HG03575 (cell line): ENCODE results near the gene FRMD4A.
"Not testable (repeated sequence)": the region's sequence is repeated elsewhere in the genome, so short reads cannot be mapped to it uniquely, and the experiment has no call there.

Experiments used
- ATAC-seq: cut with Tn5 transposase; IDR thresholded peaks from one replicate; pipeline ENCODE4 v1.9.1; 2021; ENCODE audit not compliant: unreplicated experiment, insufficient number of reproducible peaks, low FRiP score; ENCODE audit errors: extremely low read depth

The FRMD4A gene

GRCh38 chr10:14089556-14090292, 241.0 kb downstream of the FRMD4A start:
- no peak for ATAC-seq

- no peak for ATAC-seq
Observed at GRCh38 chr10:14087566-14087965, 243.2 kb downstream of the FRMD4A start.

- no peak for ATAC-seq
Observed at GRCh38 chr10:14086596-14086995, 244.1 kb downstream of the FRMD4A start.

DNA sequence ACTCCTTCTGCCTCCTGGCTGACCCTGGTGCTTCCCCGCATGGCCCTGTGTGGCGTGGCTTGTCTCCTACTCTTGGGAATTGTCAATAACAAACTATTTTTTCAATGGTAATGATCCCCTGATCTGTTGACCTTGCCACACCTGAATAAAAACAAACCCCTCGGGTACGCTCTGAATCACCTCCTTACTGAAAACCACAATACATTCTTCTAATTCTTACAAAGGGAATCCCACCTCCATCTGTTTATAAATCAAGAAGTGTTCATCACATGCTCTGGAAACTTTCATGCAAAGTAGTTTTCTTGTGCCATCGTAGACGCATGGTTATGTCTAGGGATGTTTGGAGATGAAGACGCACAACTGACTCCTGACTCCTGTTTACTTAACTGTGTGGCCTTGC, 245.8 kb downstream of the FRMD4A start:
- ATAC-seq = no peak

DNA sequence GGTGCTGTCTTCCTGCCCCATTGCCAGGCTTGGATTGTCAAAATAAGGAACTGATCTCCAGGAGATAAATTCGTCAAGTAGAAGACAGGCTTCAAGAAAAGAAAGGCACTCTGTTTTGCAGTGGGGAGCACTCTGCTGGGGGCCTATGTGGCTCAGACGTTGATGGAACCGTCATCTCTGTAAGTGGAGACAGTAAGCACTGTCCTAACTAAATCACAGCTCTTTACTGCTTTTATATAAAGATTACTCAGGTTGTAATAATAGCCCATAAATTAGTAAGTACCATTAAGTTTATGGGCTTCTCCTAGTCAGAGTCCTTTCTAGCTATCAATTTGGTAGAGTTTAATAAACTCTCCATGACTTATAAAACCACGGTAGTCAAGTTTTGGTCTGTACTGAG, 249.9 kb downstream of the FRMD4A start:
- no peak for ATAC-seq

DNA sequence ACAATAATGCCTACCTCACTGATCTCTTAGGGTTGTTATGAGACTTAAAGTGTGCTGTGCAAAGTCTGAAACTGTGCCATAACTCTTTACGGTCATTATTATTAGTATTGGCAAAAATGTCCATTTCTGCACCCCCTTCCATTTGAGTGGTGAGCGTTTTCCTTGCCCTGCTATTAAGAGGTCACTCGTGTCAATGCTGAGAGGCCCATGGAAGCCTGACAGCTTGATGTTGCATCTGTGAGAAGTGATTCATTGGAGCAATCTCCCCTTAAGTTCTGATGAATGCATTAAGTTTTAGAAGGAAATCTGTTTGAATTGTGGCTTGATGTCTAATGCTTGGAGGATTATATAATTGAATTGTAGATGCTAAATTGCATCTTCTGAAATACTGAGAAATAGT, 253.3 kb downstream of the FRMD4A start:
- no peak for ATAC-seq

DNA sequence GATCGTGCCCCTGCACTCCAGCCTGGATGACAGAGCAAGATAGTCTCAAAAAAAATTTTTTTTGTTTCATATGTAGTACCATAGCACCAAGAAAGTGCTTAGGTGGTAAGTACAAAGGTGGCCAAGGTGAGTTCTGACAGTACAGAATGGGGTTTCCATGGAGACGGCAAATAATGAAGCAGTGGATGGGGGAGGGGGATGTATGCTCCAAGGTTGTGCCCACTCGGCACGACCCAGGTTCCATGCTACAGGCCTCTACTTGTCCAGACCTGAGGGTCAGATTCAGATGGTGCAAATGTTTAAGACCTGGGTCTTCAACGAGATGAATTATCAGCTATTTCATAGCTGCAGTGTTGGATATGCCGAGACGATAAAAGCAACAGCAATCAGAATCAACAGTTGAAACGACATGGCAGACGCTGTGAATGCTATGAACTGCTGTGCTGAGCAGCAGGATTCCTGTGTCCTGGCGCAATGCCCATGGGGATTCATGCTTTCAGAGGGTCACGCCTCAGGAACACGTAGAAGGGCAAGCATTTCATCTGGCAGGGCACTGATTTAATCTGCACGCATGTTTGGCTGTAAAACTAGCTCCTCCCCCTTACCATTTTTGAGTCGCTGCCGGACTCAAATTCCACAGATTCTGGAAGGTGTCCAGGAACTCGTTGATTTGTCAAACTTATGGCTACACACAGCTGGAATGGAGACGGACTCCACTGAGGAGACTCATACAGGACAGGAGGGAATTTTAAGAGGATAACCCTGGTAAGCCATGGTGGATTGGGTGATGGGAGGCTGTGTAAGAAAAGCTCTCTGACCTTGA, 256.5 kb downstream of the FRMD4A start:
- ATAC-seq = no peak

GRCh38 chr10:14072541-14072940, 258.2 kb downstream of the FRMD4A start:
- no peak for ATAC-seq

DNA sequence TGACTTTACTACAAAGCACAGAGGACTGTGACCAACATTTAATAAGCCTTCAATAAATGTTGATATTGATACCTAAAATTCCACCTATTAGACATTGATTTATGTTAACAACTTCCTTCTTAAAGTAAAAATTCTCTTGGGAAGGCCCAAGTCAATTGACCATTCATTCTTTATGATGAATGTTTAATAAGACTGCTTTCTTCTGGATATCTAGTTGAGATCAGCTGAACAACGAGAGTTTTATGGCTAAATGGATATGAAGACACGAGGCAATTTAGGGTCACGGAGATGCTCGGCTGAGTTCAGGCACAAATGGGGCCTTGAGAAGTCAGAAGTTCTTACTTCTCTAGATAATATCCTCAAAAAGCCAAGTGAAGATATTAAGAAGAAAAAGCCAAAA, 258.8 kb downstream of the FRMD4A start:
- ATAC-seq = no peak

- ATAC-seq = no peak
Observed at GRCh38 chr10:14068601-14069250, 262.0 kb downstream of the FRMD4A start.

- ATAC-seq = not testable (repeated sequence)
Observed at GRCh38 chr10:14067638-14068037, 263.1 kb downstream of the FRMD4A start.

- ATAC-seq = no peak
Observed at GRCh38 chr10:14066106-14066505, 264.6 kb downstream of the FRMD4A start.

DNA sequence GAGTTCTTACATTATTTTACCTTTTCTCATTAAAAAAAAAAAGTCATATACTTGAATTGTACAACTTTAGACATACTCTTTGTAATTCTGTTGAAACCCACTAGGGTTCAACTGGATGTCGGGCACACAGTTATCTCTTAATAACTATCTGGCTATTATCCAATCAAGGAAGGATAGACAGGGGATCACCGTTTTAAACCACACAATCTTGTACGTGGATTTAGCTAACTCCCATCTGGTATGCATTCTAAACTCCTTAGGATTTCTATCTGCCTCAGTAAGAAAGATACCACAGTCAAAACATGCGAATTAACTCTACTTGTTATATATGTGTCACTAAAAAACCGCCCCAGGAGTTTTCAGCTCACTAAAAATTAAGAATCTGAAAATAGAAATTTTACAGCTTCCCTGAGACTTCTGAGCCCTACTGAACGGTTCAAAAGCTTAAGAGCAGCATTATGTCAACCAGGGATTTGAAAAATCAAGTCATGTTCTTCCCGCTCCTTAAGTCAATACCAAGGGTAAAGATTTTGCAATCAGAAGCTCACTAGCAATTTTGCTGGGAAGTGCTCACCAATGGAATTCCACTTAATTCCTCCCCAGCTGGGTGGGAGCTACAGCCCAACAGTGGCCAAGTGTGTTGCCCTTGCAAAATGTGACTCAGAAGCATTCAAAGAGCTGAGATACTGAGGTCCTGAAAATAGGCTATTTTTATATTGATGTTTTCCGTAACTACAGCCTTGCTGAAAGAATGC, 267.0 kb downstream of the FRMD4A start:
- no peak for ATAC-seq

GRCh38 chr10:14062528-14063260, 268.0 kb downstream of the FRMD4A start:
- ATAC-seq = no peak

DNA sequence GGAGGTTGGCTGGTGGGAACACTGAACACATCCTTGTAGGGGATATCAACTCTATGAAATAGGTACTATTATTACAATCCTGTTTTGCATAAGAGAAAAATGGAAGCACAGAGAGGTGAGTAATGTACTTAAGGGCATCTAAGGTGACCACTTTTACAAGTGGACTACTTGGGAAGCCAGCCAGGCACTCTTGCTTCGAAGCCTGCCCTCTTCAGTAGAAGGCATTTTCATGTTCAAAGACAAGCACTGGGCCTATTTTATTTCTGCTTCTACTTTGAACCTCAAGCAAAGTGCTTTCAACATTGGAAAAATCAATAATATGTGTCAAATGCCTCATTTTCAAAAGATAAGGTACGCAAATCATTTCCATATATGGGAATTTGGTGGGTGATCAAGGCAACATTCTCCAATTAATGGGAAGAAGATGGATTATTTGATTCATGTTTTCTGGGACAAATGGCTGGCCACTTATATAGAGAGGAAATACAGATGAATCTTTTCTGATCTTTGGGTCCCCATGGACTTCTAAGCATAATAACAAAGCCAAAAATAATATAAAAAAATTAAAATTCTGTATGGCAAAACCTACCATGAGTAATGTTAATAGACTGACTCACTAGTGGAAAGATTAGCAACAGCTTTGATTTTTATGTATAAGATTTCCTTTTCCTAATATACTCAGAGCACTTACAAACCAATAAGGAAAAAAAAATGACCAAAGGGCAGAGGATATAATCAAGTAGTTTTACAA, 270.2 kb downstream of the FRMD4A start:
- ATAC-seq = no peak

DNA sequence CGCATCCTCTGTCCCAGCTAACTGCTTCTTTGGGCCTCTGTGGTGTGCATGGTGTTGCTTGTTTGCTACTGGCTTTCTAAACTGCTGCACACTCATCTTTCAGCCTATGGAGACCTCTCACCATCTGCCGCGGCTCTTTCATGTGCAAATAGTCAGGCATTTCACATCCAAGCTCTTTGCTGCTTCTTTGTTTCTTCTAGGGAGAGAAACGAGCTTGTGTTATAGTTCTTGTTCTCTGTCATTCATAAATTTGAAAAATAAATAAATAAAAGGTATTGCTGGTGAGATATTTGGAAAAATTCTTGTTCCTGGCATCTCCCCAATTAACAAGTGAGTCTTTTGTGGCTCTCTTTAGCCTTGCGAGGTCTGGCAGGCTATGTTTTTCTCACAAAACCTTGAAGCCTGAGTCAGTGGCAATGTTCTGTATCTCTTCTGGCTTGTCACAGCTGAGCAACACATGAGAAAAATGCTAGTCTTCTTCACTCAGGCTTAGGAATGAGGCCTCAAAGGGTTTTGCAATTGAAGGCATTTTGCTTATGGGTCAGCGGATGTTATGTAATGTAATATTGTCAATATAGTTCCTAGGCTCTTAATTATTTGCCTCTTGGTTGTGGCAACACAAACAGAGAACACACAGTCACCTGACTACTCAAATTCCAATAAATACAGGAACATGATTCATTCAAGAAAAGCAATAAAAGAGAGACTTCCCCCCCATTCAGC, 274.0 kb downstream of the FRMD4A start:
- ATAC-seq = no peak

GRCh38 chr10:14052931-14053330, 277.8 kb downstream of the FRMD4A start:
- ATAC-seq = no peak
